ENCODE measurements around the gene USF3.
A peak's percentile ranks its signal among the peaks of the same experiment; 100 is the strongest.
"Not testable (repeated sequence)": the region's sequence is repeated elsewhere in the genome, so short reads cannot be mapped to it uniquely, and the experiment has no call there.

Gene USF3

DNA sequence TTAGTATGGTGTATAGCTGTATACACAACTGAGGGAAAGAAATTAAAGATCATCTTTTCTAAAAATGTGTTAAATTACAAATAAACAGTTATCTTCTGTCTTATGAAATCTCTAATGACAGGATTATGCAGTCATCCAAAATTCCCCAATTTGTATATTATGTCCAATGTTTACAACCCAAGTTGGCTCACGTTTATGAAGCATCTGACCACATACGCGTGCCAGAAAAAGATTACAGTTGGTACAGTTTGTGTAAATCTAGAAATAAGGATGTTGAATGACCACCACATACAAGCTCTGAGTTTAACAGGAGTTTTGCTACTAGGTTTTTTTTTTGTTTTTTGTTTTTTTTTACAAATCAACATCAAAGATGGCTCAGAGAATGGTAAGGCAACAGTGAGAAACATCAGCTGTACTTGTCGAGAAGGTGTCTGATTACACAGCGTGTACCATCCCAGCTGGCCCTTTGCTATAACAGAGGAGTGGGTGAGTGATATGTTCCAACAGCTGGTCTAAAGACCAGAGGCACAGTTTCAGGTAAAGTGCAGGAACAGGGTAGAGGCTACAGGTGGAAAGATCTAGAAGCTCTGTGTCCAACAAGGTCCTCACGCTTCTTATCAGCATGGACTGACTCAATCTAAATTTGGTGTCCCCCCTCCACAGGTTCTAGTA lies 47.1 kb downstream of the USF3 start:
- no peak overlapping the region for H3K27ac Mint-ChIP-seq
- DNase-seq (no peak), ATAC-seq (no peak)
- peaks cover 9% of the 10 kb centered on the region for H3K36me3 Mint-ChIP-seq (ENCODE audit: low read depth)
- H3K4me1 Mint-ChIP-seq: no peaks in the 10 kb centered on the region
- H3K9me3 Mint-ChIP-seq: peaks cover 21% of the 10 kb centered on the region
- no peak overlapping the region for H3K4me3 Mint-ChIP-seq
- H3K27me3 Mint-ChIP-seq: no peaks in the 10 kb centered on the region

DNA sequence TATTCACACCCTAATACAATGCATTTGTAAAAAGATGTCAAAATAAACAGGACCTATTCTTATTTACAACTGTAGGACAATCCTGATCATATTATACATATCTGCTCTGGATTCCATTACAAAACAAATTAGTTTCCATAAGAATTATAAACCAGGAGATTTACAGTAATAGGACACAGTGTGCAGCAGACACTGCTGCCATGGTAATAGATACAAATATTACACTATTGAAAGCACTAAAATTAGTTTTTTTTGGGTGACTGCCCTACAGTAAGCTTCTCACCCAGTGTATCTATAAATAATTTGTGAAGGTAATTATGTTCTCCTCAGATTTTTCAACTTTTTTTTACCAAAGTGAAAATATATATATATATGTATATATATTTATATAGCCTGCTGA lies 47.9 kb downstream of the USF3 start:
- no peaks in the 10 kb centered on the region for H3K27me3 Mint-ChIP-seq
- ATAC-seq (no peak), DNase-seq (no peak)
- H3K9me3 Mint-ChIP-seq: peaks cover 28% of the 10 kb centered on the region
- H3K27ac Mint-ChIP-seq: no peak overlapping the region
- no peak overlapping the region for H3K4me3 Mint-ChIP-seq
- no peaks in the 10 kb centered on the region for H3K4me1 Mint-ChIP-seq
- H3K36me3 Mint-ChIP-seq (ENCODE audit: low read depth): peaks cover 13% of the 10 kb centered on the region

DNA sequence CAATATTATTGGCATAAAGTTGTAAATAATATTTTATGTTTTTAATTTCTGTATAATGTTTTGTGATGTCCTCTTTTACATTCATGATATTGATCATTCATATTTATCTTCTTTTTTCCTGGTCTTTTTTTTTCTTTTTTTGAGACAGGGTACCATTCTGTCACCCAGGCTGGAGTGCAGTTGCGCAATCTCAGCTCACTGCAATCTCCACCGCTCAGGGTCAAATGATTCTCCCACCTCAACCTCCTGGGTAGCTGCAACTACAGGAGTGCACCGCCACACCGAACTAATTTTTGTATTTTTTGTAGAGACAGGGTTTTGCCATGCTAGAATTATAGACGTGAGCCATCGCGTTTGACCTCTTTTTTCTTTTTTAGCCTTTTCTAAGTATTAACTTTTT lies 52.9 kb downstream of the USF3 start:
- no peaks in the 10 kb centered on the region for H3K4me1 Mint-ChIP-seq
- H3K9me3 Mint-ChIP-seq: peaks cover 28% of the 10 kb centered on the region
- H3K27me3 Mint-ChIP-seq: no peaks in the 10 kb centered on the region
- ATAC-seq (no peak), DNase-seq (no peak)
- no peak overlapping the region for H3K27ac Mint-ChIP-seq
- H3K36me3 Mint-ChIP-seq (ENCODE audit: low read depth): peaks cover 13% of the 10 kb centered on the region
- no peak overlapping the region for H3K4me3 Mint-ChIP-seq

DNA sequence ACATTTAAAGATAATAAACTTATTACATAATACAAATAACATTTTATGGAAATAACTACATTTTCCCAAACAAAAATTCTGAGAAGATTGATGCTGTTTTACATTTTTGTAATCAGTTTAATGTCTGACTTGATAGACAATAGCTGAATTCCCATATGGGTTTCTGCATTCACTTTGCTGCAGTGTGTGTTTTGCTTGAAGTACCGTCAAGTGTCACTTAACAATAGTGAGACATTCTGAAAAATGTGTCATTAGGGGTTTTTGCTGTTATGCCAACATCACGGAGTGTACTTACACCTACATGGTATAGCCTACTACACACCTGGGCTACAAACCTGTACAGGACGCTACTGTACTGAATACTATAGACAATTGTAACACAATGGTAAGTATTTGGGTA lies 57.5 kb downstream of the USF3 start:
- ATAC-seq (no peak), DNase-seq (no peak)
- Mint-ChIP-seq H3K4me3 (no peak overlapping the region), H3K36me3 (ENCODE audit: low read depth) (peaks cover under 1% of the 10 kb centered on the region), H3K27ac (no peak overlapping the region), H3K27me3 (no peaks in the 10 kb centered on the region), H3K4me1 (no peaks in the 10 kb centered on the region), H3K9me3 (peaks cover 3% of the 10 kb centered on the region)

DNA sequence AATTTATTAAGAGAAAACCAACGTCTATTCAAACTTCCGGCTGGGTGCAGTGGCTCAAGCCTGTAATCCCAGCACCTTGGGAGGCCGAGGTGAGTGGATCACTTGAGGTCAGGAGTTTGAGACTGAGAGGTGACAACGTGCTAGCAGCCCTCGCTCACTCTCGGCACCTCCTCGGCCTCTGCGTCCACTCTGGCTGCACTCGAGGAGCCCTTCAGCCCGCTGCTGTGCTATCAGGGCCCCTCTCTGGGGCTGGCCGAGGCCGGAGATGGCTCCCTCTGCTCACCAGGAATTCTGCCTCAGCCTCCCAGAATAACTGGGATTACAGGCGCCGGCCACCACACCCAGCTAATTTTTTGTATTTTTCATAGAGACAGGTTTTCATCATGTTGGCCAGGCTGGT lies 58.7 kb downstream of the USF3 start:
- Mint-ChIP-seq H3K27me3 (no peaks in the 10 kb centered on the region), H3K4me1 (no peaks in the 10 kb centered on the region), H3K9me3 (no peaks in the 10 kb centered on the region), H3K36me3 (ENCODE audit: low read depth) (no peaks in the 10 kb centered on the region), H3K4me3 (no peak overlapping the region), H3K27ac (no peak overlapping the region)
- DNase-seq (no peak), ATAC-seq (no peak)

DNA sequence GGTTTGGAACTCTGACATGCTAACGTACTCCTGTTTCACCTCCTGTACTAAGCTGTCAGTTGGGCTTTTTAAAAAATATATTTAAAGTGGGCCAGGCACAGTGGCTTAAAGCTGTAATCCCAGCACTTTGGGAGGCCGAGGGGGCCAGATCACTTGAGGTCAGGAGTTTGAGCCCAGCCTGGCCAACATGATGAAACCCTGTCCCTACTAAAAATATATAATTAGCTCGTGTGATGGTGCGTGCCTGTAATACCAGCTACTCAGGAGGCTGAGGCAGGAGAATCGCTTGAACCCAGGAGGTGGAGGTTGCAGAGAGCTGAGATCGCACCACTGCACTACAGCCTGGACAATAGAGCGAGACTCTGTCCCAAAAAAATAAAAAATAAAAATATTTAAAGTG lies 60.4 kb downstream of the USF3 start:
- H3K4me1 Mint-ChIP-seq; H3K36me3 Mint-ChIP-seq (ENCODE audit: low read depth); DNase-seq; H3K9me3 Mint-ChIP-seq; H3K4me3 Mint-ChIP-seq; H3K27me3 Mint-ChIP-seq; ATAC-seq; H3K27ac Mint-ChIP-seq: not testable (repeated sequence)

DNA sequence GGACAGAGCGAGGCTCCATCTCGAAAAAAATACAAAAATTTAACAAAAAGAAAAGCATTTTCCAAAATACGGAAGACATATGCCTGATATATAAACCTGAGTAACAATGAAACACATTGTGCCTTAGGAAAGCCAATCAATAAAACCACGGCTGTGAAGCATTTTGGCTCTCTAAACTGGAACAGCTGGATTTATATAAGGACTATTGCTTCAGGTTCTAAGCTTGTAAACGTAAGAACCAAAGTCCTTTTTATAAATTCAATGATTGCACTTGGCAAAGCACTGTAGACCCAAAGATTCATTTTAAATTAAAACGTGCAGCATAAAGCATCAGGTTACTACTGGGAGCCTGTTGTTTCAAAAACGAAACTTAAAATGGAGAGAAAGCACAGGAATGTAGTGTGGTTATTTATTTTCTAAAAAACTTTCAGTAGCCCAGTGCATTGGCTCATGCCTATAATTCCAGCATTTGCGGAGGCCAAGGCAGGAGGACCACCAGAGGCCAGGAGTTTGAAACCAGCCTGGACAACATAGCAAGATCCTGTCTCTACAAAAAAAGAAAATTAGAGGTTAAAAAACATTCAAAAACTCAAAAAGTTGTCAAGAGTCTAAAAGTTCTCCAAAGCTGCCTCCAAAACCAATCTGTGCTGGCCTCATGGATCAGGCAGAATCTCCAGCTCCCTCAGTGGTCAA lies 61.5 kb downstream of the USF3 start:
- H3K27me3 Mint-ChIP-seq: no peaks in the 10 kb centered on the region
- ATAC-seq: no peak

DNA sequence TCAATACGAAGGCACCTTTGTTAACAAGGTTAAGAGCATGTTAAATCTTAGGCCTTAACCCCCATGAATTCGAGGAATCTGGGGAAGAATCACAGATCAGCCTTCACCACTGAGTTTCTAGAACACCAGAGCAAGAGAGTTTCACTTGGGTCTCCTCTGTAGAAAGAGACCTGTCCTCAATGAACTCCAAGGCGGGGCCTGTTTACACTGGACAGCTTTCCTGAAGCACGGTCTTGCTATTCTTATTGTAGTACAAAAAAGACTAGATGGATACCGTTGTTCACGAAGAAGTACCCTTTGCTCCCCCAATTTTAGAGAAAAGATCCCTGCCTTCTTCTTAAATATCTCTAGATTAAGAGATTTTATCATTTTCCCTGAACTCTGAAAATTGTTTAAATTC lies 64.9 kb downstream of the USF3 start:
- H3K9me3 Mint-ChIP-seq: no peaks in the 10 kb centered on the region
- no peak overlapping the region for H3K27ac Mint-ChIP-seq
- no peak for ATAC-seq
- H3K27me3 Mint-ChIP-seq: no peaks in the 10 kb centered on the region
- H3K4me3 Mint-ChIP-seq: no peak overlapping the region
- peaks cover 4% of the 10 kb centered on the region for H3K36me3 Mint-ChIP-seq (ENCODE audit: low read depth)
- peaks cover 4% of the 10 kb centered on the region for H3K4me1 Mint-ChIP-seq
- no peak for DNase-seq

More for the DNA sequence above, 61.5 kb downstream of the USF3 start:
- no peaks in the 10 kb centered on the region for H3K36me3 Mint-ChIP-seq (ENCODE audit: low read depth)
- H3K27ac Mint-ChIP-seq: no peak overlapping the region
- no peak for DNase-seq
- H3K4me1 Mint-ChIP-seq: peaks cover 2% of the 10 kb centered on the region
- no peaks in the 10 kb centered on the region for H3K9me3 Mint-ChIP-seq
- no peak overlapping the region for H3K4me3 Mint-ChIP-seq

DNA sequence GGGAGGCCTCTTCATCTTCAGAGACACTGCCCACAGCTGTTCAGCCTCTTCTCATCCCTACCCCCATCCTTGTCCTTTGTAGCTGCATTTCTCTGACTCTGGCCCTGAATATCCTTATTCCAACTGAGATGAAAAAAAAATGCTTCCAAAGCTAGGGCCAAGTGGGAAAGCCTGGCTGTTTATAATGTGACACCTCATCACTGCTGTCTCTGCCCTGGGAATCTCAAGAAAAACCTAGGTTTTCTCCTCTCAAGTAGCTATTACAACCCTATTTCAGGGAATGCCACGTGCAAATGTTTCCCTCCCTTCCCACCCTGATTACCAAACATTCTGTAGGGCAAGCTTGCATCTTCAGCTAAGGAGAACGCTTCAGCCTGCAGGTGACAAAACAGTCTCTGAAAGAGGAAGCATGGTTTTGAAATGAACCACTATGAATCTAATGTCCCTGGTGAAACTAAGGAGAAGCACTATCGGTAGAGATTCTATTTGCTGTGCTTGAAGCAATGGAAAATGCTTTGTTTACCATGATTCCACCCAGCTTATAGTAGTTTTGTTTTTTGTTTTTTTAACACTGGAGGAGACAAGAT lies 65.4 kb downstream of the USF3 start:
- Mint-ChIP-seq H3K27me3 (no peaks in the 10 kb centered on the region), H3K9me3 (no peaks in the 10 kb centered on the region), H3K4me1 (peaks cover 7% of the 10 kb centered on the region), H3K27ac (no peak overlapping the region), H3K36me3 (ENCODE audit: low read depth) (peaks cover 6% of the 10 kb centered on the region), H3K4me3 (no peak overlapping the region)
- ATAC-seq: no peak
- no peak for DNase-seq

DNA sequence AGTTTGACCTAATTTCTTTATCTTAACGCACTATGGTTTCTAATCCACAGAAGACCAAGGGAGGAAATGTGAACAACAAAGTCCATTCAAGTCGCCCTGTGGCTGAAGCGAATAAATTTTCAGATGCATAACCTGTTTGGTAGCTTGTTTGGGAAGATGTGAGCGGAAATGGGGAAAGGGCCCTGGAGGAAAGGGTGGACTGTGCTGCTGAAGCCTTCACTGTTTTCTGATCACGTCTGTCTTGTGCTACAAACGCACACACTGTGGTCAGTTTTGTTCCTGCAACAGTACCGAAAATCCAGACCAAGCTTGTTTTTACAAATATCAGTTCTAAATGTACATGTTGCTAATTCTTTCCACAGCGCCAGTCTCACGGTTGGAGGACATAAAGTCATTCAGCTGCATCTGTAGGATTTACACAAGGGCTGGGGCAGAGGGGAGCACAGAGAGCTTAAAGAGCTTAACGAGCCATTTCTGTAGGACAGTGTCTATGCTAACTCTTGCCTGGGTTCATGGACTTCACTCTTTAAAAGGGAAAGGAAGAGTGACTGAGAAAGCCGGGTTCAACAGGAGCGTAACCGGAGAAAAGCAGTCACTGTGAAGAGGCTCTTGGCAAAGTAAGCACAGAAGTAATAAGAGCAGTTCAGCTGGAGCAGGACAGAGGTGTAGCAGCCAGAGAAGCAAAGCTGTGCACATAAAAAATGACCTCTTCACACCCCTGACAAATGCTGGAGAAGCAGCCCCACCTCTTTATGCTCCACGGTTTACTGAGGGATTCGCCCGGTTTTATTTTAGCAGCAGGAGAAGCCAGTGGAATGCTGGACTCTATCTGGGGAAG lies 66.6 kb downstream of the USF3 start:
- ATAC-seq (no peak), DNase-seq (no peak)
- H3K36me3 Mint-ChIP-seq (ENCODE audit: low read depth): peaks cover 6% of the 10 kb centered on the region
- no peak overlapping the region for H3K4me3 Mint-ChIP-seq
- H3K27ac Mint-ChIP-seq: no peak overlapping the region
- H3K27me3 Mint-ChIP-seq: no peaks in the 10 kb centered on the region
- H3K9me3 Mint-ChIP-seq: no peaks in the 10 kb centered on the region
- H3K4me1 Mint-ChIP-seq: peaks cover 10% of the 10 kb centered on the region

DNA sequence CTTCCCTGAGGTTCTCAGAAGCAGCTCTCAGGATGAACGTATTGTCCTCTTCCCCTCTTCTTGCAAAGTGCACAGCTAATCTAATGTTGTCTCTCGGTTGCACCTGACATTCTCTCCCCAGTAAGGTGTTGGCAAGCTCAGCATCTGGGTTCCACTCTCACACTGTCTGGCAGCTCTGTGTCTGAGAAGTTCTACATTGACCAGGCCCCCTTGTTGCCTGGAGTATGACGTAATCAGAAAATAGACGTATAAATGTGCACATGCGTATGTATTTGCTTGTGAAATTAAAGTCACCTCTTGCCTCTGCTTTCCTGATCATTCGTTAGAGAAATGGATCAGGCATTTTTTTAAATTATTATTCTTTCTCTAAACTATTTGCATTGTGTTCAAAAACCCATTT lies 67.7 kb downstream of the USF3 start:
- ATAC-seq (no peak), DNase-seq (no peak)
- Mint-ChIP-seq H3K4me1 (peaks cover 10% of the 10 kb centered on the region), H3K36me3 (ENCODE audit: low read depth) (peaks cover 9% of the 10 kb centered on the region), H3K27me3 (no peaks in the 10 kb centered on the region), H3K27ac (no peak overlapping the region), H3K9me3 (no peaks in the 10 kb centered on the region), H3K4me3 (no peak overlapping the region)

DNA sequence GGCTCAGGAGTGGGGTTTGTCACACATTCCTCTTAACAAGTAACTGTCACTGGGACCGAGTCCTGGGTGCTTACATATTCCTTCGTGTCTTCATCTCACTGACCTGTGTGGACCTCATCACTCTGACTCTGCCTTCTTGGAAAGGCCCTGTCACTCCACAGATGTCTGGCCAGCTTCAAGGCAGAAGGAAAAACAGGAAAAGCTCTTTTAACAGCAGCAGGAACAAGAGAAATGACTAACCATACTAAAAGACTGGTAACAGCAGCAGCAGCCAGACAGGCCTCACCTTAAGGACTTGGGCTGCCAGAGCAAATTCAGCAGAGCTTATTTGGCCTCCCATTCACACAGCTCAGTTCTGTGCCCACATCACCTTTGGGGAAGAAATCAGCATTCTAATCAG lies 68.1 kb downstream of the USF3 start:
- Mint-ChIP-seq H3K27ac (no peak overlapping the region), H3K4me1 (peaks cover 10% of the 10 kb centered on the region)

DNA sequence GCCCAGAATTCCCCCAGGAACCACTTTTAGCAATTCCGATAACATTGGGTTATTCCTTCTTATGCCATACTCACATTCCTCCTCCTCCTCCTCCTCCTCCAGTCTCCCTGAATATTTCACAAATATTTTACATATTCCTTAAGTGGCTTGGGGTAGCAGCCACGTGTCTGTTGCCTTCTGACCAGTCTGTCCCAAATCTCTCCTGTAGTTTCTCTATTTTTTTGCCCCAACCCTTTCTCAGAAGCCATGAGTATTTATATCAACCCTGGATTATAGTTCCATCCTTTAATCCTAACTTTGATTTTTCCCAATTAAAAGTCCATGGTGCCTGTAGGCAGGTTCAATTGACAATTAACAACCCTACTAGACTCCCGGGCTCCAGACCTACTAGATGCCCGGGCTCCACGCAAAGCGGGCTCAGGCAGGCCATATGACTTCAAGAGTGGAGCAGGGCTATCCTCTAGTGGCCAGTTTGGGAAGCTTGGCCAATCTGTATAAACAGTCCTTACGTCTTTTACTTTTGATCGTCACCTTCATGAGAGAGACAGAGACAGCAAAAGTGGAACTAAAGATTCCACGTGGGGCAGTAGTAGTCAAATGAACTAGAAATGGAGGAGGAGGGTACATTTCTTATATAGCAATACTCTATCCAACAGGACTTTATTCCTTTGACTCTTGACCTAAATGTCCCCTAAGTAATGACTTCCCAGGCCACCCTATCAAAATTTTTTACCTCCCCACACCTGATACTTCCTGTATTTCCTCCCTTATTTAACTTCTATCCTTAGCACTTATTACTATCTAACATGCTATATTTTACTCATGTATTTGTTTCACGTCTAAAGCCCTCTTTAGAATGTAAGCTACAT lies 69.7 kb downstream of the USF3 start:
- ATAC-seq (peak; percentile 84), DNase-seq (peak; percentile 33)
- Mint-ChIP-seq H3K4me3 (no peak overlapping the region), H3K27ac (peak overlapping the region; percentile 47), H3K9me3 (no peaks in the 10 kb centered on the region), H3K4me1 (peaks cover 10% of the 10 kb centered on the region), H3K36me3 (ENCODE audit: low read depth) (peaks cover 11% of the 10 kb centered on the region), H3K27me3 (no peaks in the 10 kb centered on the region)

More for the DNA sequence above, 68.1 kb downstream of the USF3 start:
- DNase-seq (no peak), ATAC-seq (no peak)
- peaks cover 11% of the 10 kb centered on the region for H3K36me3 Mint-ChIP-seq (ENCODE audit: low read depth)
- no peaks in the 10 kb centered on the region for H3K27me3 Mint-ChIP-seq
- no peaks in the 10 kb centered on the region for H3K9me3 Mint-ChIP-seq
- no peak overlapping the region for H3K4me3 Mint-ChIP-seq

DNA sequence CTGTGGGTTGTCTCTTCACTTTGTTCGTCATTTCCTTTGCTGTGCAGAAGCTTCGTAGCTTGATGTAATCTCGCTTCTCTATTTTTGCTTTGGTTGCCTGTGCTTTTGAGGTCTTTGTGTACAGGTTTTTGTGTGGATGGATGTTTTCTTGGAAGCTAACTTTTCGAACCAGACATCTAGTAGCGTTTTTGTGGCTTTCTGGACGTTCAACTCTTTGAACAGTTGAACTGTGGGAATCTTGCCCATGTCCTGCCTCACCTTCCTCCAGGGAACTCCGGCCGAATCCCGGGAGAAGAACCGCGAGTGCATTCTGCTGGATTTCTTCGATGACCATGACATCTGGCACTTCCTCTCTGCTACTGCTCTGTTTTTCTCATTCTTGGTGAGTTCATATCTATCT lies 70.6 kb downstream of the USF3 start:
- H3K4me3 Mint-ChIP-seq: no peak overlapping the region
- H3K36me3 Mint-ChIP-seq (ENCODE audit: low read depth): peaks cover 11% of the 10 kb centered on the region
- H3K4me1 Mint-ChIP-seq: peaks cover 9% of the 10 kb centered on the region
- ATAC-seq (no peak), DNase-seq (no peak)
- H3K9me3 Mint-ChIP-seq: no peaks in the 10 kb centered on the region
- H3K27ac Mint-ChIP-seq: peak overlapping the region; percentile 28
- no peaks in the 10 kb centered on the region for H3K27me3 Mint-ChIP-seq

Data from activated naive CD8-positive, alpha-beta T cell treated with anti-CD3 and anti-CD28 coated beads, Interleukin-2, amount 50 U/mL, for 24 hours (primary cell).